SK-N-SH (cell line): ENCODE data around the gene SEZ6L2. TPM values are rescaled to one million over a fixed set of nuclear protein-coding genes. Genes with fewer than 3 reads are reported as not detected.

Source experiments
- CTCF ChIA-PET: fragments of 300-600, 350-600 bp; formaldehyde crosslinking; extraction: SDS; loops from one replicate; lab custom pipeline; 2021; lab: Yijun Ruan, JAX
- POLR2A ChIA-PET: fragments of 350-600 bp; sonication (Branson Sonifier 250); formaldehyde crosslinking; extraction: SDS; loops from one replicate; lab custom pipeline; 2020; ENCODE audit warnings: antibody characterized with exemption, inconsistent platforms; lab: Yijun Ruan, JAX
- DNase-seq: peaks from one replicate; pipeline ENCODE4 v3.0.0; 2012
- H2AFZ ChIP-seq: fragments of 200-600 bp; sonication (generic); 2 replicates; pipeline ENCODE4 v1.8.1; 2016; ENCODE audit warnings: antibody characterized with exemption, mild to moderate bottlenecking, low read depth
- H3F3A ChIP-seq: fragments of 200-600 bp; sonication (generic); replicated peaks from 2 replicates; pipeline ENCODE3; 2016; ENCODE audit warnings: antibody characterized with exemption, mild to moderate bottlenecking; ENCODE audit not compliant: insufficient read depth
- H3K27ac ChIP-seq, 2 experiments: fragments of 200-500 bp in 1 of 2; fragments of 200-600 bp in 1 of 2; sonication (Bioruptor generic) in 1 of 2; sonication (generic), shearing (Covaris generic) in 1 of 2; 2 replicates each; pipeline versions ENCODE4 v1.5.1 to v1.6.1; 2014 to 2016; ENCODE audit warnings: low read depth in 2 of 2, inconsistent platforms in 1 of 2, low read length in 1 of 2, mild to moderate bottlenecking in 1 of 2, mixed read lengths in 1 of 2
- H3K27me3 ChIP-seq: fragments of 200-600 bp; sonication (generic), shearing (Covaris generic); 2 replicates; pipeline ENCODE4 v1.6.1; 2016; ENCODE audit warnings: mixed run types; ENCODE audit not compliant: insufficient read depth
- H3K36me3 ChIP-seq, 2 experiments: fragments of 200-500 bp in 1 of 2; fragments of 200-600 bp in 1 of 2; sonication (Bioruptor generic) in 1 of 2; sonication (generic) in 1 of 2; replicated peaks in 1 of 2; 2 replicates each; pipeline versions ENCODE3 to v1.5.1; 2014 to 2016; ENCODE audit warnings: low read length in 1 of 2, mild to moderate bottlenecking in 1 of 2; ENCODE audit not compliant: insufficient read depth in 2 of 2, control insufficient read depth in 1 of 2
- H3K4me1 ChIP-seq, 2 experiments: fragments of 200-500 bp in 1 of 2; fragments of 200-600 bp in 1 of 2; sonication (Bioruptor generic) in 1 of 2; sonication (generic), shearing (Covaris generic) in 1 of 2; 2 replicates each; pipeline versions ENCODE4 v1.5.1 to v1.6.1; 2014 to 2016; ENCODE audit warnings: low read depth in 1 of 2, low read length in 1 of 2, mixed run types in 1 of 2; ENCODE audit not compliant: insufficient read depth in 2 of 2, control insufficient read depth in 1 of 2
- H3K4me2 ChIP-seq: fragments of 200-600 bp; sonication (generic), shearing (Covaris generic); 2 replicates; pipeline ENCODE4 v1.6.1; 2017; ENCODE audit warnings: mixed run types
- H3K4me3 ChIP-seq, 2 experiments: fragments of 200-500 bp in 1 of 2; fragments of 200-600 bp in 1 of 2; sonication (Bioruptor generic) in 1 of 2; sonication (generic), shearing (Covaris generic) in 1 of 2; 2 replicates each; pipeline versions ENCODE4 v1.5.1 to v1.8.1; 2014 to 2016; ENCODE audit warnings: low read depth in 2 of 2, inconsistent platforms in 1 of 2, low read length in 1 of 2, mild to moderate bottlenecking in 1 of 2, mixed read lengths in 1 of 2, moderate library complexity in 1 of 2
- H3K79me2 ChIP-seq: fragments of 200-600 bp; sonication (generic); 2 replicates; pipeline ENCODE4 v1.8.1; 2017; ENCODE audit warnings: mild to moderate bottlenecking; ENCODE audit not compliant: insufficient read depth
- H3K9ac ChIP-seq: fragments of 200-600 bp; sonication (generic); 2 replicates; pipeline ENCODE4 v1.6.1; 2017; ENCODE audit warnings: mixed run types
- H3K9me2 ChIP-seq: fragments of 200-600 bp; sonication (generic); 2 replicates; pipeline ENCODE4 v1.6.1; 2017; ENCODE audit warnings: mixed run types
- H3K9me3 ChIP-seq: fragments of 200-600 bp; sonication (generic); 2 replicates; pipeline ENCODE4 v1.6.1; 2017; ENCODE audit warnings: mixed run types, mild to moderate bottlenecking, moderate library complexity
- H4K20me1 ChIP-seq: fragments of 200-600 bp; sonication (generic); 2 replicates; pipeline ENCODE4 v1.6.1; 2017; ENCODE audit warnings: mild to moderate bottlenecking, mixed run types; ENCODE audit not compliant: insufficient read depth
- CHD2 ChIP-seq: fragments of 150-350 bp; IDR thresholded peaks from 2 replicates; pipeline ENCODE4 v1.6.1; 2018; ENCODE audit warnings: low read length; ENCODE audit not compliant: partially characterized antibody
- CTCF ChIP-seq: fragments of 200-600 bp; sonication (generic); IDR thresholded peaks from 2 replicates; pipeline ENCODE4 v1.6.1; 2017; ENCODE audit warnings: antibody characterized with exemption, mild to moderate bottlenecking, moderate library complexity
- ELF1 ChIP-seq: IDR thresholded peaks from 2 replicates; pipeline ENCODE4 v1.4.0; 2012
- EZH2phosphoT487 ChIP-seq: fragments of 200-600 bp; sonication (generic); IDR thresholded peaks from 2 replicates; pipeline ENCODE4 v1.6.1; 2017; ENCODE audit warnings: low read depth, mixed run types, mild to moderate bottlenecking, antibody characterized with exemption, moderate library complexity, borderline replicate concordance
- FOSL2 ChIP-seq: IDR thresholded peaks from 2 replicates; pipeline ENCODE4 v1.4.0; 2012; ENCODE audit warnings: low read depth, mild to moderate bottlenecking, moderate library complexity, borderline replicate concordance
- FOXM1 ChIP-seq: IDR thresholded peaks from 2 replicates; pipeline ENCODE4 v1.4.0; 2012; ENCODE audit warnings: low read depth, mild to moderate bottlenecking
- GABPA ChIP-seq: IDR thresholded peaks from 2 replicates; pipeline ENCODE4 v1.4.0; 2012; ENCODE audit warnings: low read depth, mild to moderate bottlenecking
- IRF3 ChIP-seq: fragments of 150-350 bp; IDR thresholded peaks from 2 replicates; pipeline ENCODE4 v1.6.1; 2016; ENCODE audit warnings: mild to moderate bottlenecking, low read depth, low read length
- MAX ChIP-seq: IDR thresholded peaks from 2 replicates; pipeline ENCODE4 v1.4.0; 2012; ENCODE audit warnings: low read depth
- MEF2A ChIP-seq: IDR thresholded peaks from 2 replicates; pipeline ENCODE4 v1.4.0; 2012; ENCODE audit warnings: low read depth, borderline replicate concordance
- MXI1 ChIP-seq: IDR thresholded peaks from 2 replicates; pipeline ENCODE4 v1.6.1; 2012; ENCODE audit warnings: mild to moderate bottlenecking, low read depth, low read length, improper control_type of control experiment
- NFIC ChIP-seq: IDR thresholded peaks from 2 replicates; pipeline ENCODE4 v1.4.0; 2012; ENCODE audit warnings: borderline replicate concordance
- NRF1 ChIP-seq: IDR thresholded peaks from 2 replicates; pipeline ENCODE4 v1.6.1; 2012; ENCODE audit warnings: low read depth, mild to moderate bottlenecking, low read length
- POLR2AphosphoS5 ChIP-seq: IDR thresholded peaks from 2 replicates; pipeline ENCODE4 v1.6.1; 2012; ENCODE audit warnings: low read depth, low read length
- RFX5 ChIP-seq: IDR thresholded peaks from 2 replicates; pipeline ENCODE4 v1.6.1; 2012; ENCODE audit warnings: mild to moderate bottlenecking, improper control_type of control experiment, low read length
- RXRA ChIP-seq: IDR thresholded peaks from 2 replicates; pipeline ENCODE4 v1.4.0; 2012; ENCODE audit warnings: low read depth, mild to moderate bottlenecking, borderline replicate concordance
- SMC3 ChIP-seq: IDR thresholded peaks from 2 replicates; pipeline ENCODE4 v1.6.1; 2012; ENCODE audit warnings: low read depth, low read length, improper control_type of control experiment
- TAF1 ChIP-seq: IDR thresholded peaks from 2 replicates; pipeline ENCODE4 v1.6.1; 2012; ENCODE audit warnings: low read depth, mild to moderate bottlenecking, low read length, moderate library complexity, borderline replicate concordance
- YY1 ChIP-seq: IDR thresholded peaks from 2 replicates; pipeline ENCODE4 v1.4.0; 2012; ENCODE audit warnings: low read depth, mild to moderate bottlenecking
- WGBS: methylation state at CpG from one replicate; pipeline ENCODE4 v1.1.6; 2017; ENCODE audit warnings: low lambda C conversion rate; 5-methylcytosine and 5-hydroxymethylcytosine counted together
- polyA plus RNA-seq, 3 experiments: library from polyadenylated mRNA; depleted of rRNA; stranded (reverse); fragments of >200 nt; gene quantifications; 2 replicates each; pipeline ENCODE4 v1.2.3, GENCODE V29; 2012
- TF ChIP-seq, protein P1 (sequence below): fragments of 150-350 bp; IDR thresholded peaks from 2 replicates; pipeline ENCODE4 v1.6.1; 2017; ENCODE audit warnings: antibody characterized with exemption, low read length, low read depth, borderline replicate concordance
- TF ChIP-seq, protein P2 (sequence below): IDR thresholded peaks from 2 replicates; pipeline ENCODE4 v1.4.0; 2012; ENCODE audit warnings: low read depth, borderline replicate concordance

The SEZ6L2 gene
- polyA plus RNA-seq, 1 of the 3 experiments (the other 2 are of a cell fraction), result 59.8 TPM

DNA sequence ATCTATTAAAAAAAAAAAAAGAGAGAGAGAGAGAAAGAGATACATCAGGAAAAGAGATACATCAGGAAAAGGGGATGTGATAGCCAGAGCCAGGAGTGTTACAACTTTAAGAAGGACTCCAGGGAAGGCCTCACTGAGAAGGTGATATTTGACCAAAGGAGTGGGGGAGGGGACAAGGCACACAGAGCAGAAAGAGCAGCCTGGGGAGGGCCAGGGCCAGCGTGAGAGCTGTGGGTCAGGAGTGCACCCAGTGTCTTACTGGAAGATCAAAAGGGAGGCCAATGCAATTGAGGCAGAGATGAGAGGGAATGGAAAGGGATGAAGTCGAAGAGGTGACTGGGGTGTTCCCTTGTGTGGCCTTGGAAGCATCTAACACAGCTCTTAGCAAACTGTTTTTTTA, 8.6 kb upstream of the SEZ6L2 start:
- Histone ChIP-seq H3K27ac (no peak overlapping the region), H3K9ac (no peak overlapping the region), H3K79me2 (peaks cover 19% of the 10 kb centered on the region), H3K4me2 (no peak overlapping the region), H3K27me3 (no peaks in the 10 kb centered on the region), H3K4me3 (no peak overlapping the region), H3K9me3 (no peaks in the 10 kb centered on the region), H3F3A (peaks cover 14% of the 10 kb centered on the region), H3K36me3 (peaks cover 4 to 6% of the 10 kb centered on the region in 2 experiments), H3K4me1 (no peaks in the 10 kb centered on the region; a peak in 1 of 4 replicates), H2AFZ (no peak overlapping the region), H4K20me1 (no peaks in the 10 kb centered on the region), H3K9me2 (no peaks in the 10 kb centered on the region)
- no peak for DNase-seq
- CTCF ChIA-PET, result interaction anchor here (0.6 to 1.4 kb wide), 3 partner anchors 8 to 111 kb away, joined by 3 to 4 read pairs (median 3); no protein-coding TSS in a partner anchor
- TF ChIP-seq, protein P1, sequence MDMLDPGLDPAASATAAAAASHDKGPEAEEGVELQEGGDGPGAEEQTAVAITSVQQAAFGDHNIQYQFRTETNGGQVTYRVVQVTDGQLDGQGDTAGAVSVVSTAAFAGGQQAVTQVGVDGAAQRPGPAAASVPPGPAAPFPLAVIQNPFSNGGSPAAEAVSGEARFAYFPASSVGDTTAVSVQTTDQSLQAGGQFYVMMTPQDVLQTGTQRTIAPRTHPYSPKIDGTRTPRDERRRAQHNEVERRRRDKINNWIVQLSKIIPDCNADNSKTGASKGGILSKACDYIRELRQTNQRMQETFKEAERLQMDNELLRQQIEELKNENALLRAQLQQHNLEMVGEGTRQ, result no peak
- TF ChIP-seq POLR2AphosphoS5, result 0 out of 2 replicates have a peak, but pooled peaks have one; percentile 34
- POLR2A ChIA-PET, result interaction anchor here (0.6 kb wide), 1 partner anchor 27 kb away, joined by 3 read pairs; no protein-coding TSS in a partner anchor
- WGBS, result 83% methylated on average over 2 of the region's 2 CpGs

DNA sequence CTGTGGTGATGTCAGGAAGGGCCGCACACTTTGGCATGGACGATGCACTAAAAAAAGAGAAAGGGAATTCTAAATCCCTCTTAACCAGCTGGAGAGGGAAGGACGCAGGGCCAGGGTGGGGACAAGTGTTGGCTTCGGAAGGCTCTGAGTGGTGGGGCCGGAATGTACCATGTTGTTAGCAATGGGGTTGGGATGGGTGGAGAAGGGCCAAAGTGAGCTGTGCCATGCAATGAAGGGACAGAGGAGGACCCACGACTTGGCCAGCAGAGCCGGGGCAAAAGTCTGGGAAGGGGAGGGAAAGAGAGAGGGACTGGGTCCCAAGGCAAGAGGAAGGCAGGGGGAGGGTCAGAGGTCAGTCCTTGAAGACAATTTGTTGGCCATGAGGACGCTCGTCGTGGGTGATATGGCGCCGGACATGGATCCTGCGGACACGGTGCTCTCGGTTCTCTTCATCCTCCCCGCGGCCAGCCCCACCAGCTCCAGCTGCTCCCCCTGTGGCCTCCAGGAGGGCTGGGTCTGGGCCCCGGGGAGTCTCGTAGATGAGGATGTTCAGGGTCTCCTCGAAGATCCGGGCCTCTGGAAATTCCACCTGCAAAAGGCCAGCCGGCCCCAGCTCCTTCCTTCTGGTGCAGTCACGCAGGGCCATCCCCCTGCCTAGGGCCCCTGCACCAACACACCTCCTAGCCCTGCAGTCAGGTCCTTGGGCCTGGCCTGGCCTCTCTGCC, 7.3 kb upstream of the SEZ6L2 start:
- no peak for DNase-seq
- Histone ChIP-seq H3K27me3 (no peaks in the 10 kb centered on the region), H3K36me3 (peaks cover 4 to 6% of the 10 kb centered on the region in 2 experiments), H3K27ac (no peak overlapping the region), H3K9me3 (no peaks in the 10 kb centered on the region), H3K9me2 (no peaks in the 10 kb centered on the region), H3K4me2 (no peak overlapping the region), H4K20me1 (no peaks in the 10 kb centered on the region), H3F3A (peaks cover 14% of the 10 kb centered on the region), H3K4me3 (no peak overlapping the region), H3K4me1 (peaks cover 0 to 3% of the 10 kb centered on the region in 2 experiments; a peak in 1 of 4 replicates), H3K79me2 (peaks cover 32% of the 10 kb centered on the region), H2AFZ (no peak overlapping the region), H3K9ac (no peak overlapping the region)
- WGBS, result 97% methylated on average over 22 of the region's 23 CpGs
- ChIA-PET CTCF (interaction anchor here (0.9 to 1.2 kb wide), 2 partner anchors 16 to 125 kb away, joined by 3 to 5 read pairs; no protein-coding TSS in a partner anchor), POLR2A (no interaction called here)
- TF ChIP-seq MEF2A, result no peak
- TF ChIP-seq CHD2, result no peak
- no peak for TF ChIP-seq SMC3
- TF ChIP-seq NRF1, result no peak
- TF ChIP-seq GABPA, result no peak
- no peak for TF ChIP-seq FOXM1
- TF ChIP-seq POLR2AphosphoS5, result no peak
- TF ChIP-seq, protein P2, sequence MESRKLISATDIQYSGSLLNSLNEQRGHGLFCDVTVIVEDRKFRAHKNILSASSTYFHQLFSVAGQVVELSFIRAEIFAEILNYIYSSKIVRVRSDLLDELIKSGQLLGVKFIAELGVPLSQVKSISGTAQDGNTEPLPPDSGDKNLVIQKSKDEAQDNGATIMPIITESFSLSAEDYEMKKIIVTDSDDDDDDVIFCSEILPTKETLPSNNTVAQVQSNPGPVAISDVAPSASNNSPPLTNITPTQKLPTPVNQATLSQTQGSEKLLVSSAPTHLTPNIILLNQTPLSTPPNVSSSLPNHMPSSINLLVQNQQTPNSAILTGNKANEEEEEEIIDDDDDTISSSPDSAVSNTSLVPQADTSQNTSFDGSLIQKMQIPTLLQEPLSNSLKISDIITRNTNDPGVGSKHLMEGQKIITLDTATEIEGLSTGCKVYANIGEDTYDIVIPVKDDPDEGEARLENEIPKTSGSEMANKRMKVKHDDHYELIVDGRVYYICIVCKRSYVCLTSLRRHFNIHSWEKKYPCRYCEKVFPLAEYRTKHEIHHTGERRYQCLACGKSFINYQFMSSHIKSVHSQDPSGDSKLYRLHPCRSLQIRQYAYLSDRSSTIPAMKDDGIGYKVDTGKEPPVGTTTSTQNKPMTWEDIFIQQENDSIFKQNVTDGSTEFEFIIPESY, result no peak
- no peak for TF ChIP-seq EZH2phosphoT487
- no peak for TF ChIP-seq MAX
- no peak for TF ChIP-seq RXRA
- no peak for TF ChIP-seq RFX5
- TF ChIP-seq NFIC, result no peak
- no peak for TF ChIP-seq CTCF
- no peak for TF ChIP-seq FOSL2
- no peak for TF ChIP-seq TAF1
- no peak for TF ChIP-seq YY1
- TF ChIP-seq IRF3, result no peak
- TF ChIP-seq MXI1, result no peak
- no peak for TF ChIP-seq ELF1
